Measurements from ENCODE around the gene PIK3AP1. TPM values are rescaled to one million over a fixed set of nuclear protein-coding genes. Genes with fewer than 3 reads are reported as not detected.

The PIK3AP1 gene
- total RNA-seq, 4 donors from 2014 or later, result 1.4 to 3.2 (median 2.8) TPM

DNA sequence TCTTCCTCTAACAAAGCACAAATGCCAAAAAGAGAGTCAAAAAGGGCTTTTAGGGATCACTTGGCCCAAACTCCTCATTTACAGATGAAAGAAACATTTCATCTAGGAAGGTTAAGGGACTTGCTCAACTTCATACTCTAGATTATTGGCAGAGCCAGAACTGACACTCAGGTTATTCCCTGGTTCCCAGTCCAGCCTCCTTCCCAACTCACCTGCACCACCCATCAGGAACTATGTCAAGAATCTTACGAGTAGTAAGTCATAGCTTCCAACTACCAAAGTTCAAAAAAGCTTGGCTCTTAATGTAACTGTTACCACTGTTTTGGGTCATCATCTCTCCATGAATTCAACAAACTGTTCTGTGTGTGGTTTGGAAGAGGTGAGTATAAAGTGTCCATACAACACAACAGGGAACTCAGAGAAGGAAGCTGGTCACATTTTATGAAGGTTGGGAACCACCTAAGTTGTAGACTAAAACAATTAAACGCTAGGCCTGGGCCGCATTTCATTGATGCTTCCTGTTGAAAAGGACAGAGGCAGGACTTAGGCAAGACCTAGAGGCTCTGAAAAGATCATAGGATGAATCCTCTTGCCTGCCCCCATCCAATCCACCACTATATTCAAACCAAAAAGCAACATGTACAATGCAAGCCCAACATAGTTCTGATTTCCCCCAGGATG is 9.1 kb downstream of the PIK3AP1 start:
- no peak overlapping the region for H3K4me3 ChIP-seq
- no peak for ATAC-seq
- H3K27me3 ChIP-seq, result no peaks in the 10 kb centered on the region
- in situ Hi-C loops (cut with MboI; ENCODE audit: low sequenced_read_pairs in 4 of 4), result no loop called here
- TF ChIP-seq POLR2A (IDR thresholded peaks at IDR 0.05), result no peak
- TF ChIP-seq, protein P1, sequence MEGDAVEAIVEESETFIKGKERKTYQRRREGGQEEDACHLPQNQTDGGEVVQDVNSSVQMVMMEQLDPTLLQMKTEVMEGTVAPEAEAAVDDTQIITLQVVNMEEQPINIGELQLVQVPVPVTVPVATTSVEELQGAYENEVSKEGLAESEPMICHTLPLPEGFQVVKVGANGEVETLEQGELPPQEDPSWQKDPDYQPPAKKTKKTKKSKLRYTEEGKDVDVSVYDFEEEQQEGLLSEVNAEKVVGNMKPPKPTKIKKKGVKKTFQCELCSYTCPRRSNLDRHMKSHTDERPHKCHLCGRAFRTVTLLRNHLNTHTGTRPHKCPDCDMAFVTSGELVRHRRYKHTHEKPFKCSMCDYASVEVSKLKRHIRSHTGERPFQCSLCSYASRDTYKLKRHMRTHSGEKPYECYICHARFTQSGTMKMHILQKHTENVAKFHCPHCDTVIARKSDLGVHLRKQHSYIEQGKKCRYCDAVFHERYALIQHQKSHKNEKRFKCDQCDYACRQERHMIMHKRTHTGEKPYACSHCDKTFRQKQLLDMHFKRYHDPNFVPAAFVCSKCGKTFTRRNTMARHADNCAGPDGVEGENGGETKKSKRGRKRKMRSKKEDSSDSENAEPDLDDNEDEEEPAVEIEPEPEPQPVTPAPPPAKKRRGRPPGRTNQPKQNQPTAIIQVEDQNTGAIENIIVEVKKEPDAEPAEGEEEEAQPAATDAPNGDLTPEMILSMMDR (IDR thresholded peaks at IDR 0.05 in 4 of 5, conservative IDR thresholded peaks at IDR 0.05 in 1 of 5), result no peak
- DNase-seq, result no peak
- intact Hi-C loops (cut with DNase I; ENCODE audit: low total_unique reads), result no loop called here
- no peaks in the 10 kb centered on the region for H3K36me3 ChIP-seq
- H3K4me1 ChIP-seq, result no peaks in the 10 kb centered on the region
- H3K27ac ChIP-seq, result no peak overlapping the region
- no peaks in the 10 kb centered on the region for H3K9me3 ChIP-seq

DNA sequence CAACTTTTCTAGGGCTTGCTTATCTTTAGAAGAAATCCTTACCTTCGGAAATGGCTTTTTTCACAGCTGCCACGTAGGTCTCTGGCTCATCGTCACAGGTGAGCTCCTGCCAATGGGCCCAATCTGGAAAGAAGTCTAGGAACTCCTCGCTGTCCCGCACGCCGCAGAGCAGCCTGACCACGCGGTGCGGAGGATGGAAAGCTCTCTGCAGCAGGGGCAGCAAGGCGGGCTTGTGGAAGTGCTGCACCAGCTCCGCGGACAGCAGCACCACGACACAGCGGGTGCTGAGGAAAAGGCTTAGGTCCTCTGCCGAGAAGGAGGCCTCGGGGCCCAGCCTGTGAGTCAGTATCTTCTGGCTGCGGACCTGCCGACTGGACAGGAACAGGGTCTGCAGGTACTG is 10.8 kb downstream of the PIK3AP1 start:
- intact Hi-C loops (cut with DNase I; ENCODE audit: low total_unique reads) (no loop called here), in situ Hi-C loops (cut with MboI; ENCODE audit: low sequenced_read_pairs in 4 of 4) (no loop called here)
- Histone ChIP-seq H3K36me3 (no peaks in the 10 kb centered on the region), H3K27ac (no peak overlapping the region), H3K4me3 (no peak overlapping the region), H3K27me3 (no peaks in the 10 kb centered on the region), H3K4me1 (no peaks in the 10 kb centered on the region), H3K9me3 (no peaks in the 10 kb centered on the region)
- no peak for ATAC-seq
- TF ChIP-seq, protein P1 (IDR thresholded peaks at IDR 0.05 in 4 of 5, conservative IDR thresholded peaks at IDR 0.05 in 1 of 5), result no peak
- TF ChIP-seq POLR2A (IDR thresholded peaks at IDR 0.05), result no peak
- DNase-seq, result no peak

- no peaks in the 10 kb centered on the region for H3K27me3 ChIP-seq
- intact Hi-C loops (cut with DNase I; ENCODE audit: low total_unique reads) (no loop called here), in situ Hi-C loops (cut with MboI; ENCODE audit: low sequenced_read_pairs in 4 of 4) (no loop called here)
- H3K4me3 ChIP-seq, result no peak overlapping the region
- no peaks in the 10 kb centered on the region for H3K9me3 ChIP-seq
- DNase-seq (no peak), ATAC-seq (no peak)
- no peaks in the 10 kb centered on the region for H3K36me3 ChIP-seq
- peak overlapping the region in 1 of 4 donors; percentile 14 for H3K27ac ChIP-seq
- H3K4me1 ChIP-seq, result no peaks in the 10 kb centered on the region
- TF ChIP-seq, protein P1 (IDR thresholded peaks at IDR 0.05 in 4 of 5, conservative IDR thresholded peaks at IDR 0.05 in 1 of 5), result no peak
- TF ChIP-seq POLR2A (IDR thresholded peaks at IDR 0.05), result no peak
These were observed 11.3 kb downstream of the PIK3AP1 start for GRCh38 chr10:96708996-96709395.

GRCh38 chr10:96708456-96708855 is 11.9 kb downstream of the PIK3AP1 start:
- DNase-seq, result no peak
- intact Hi-C loops (cut with DNase I; ENCODE audit: low total_unique reads), result no loop called here
- Histone ChIP-seq H3K27ac (peak overlapping the region in 1 of 4 donors; percentile 14), H3K36me3 (no peaks in the 10 kb centered on the region), H3K9me3 (no peaks in the 10 kb centered on the region), H3K4me3 (no peak overlapping the region), H3K27me3 (no peaks in the 10 kb centered on the region), H3K4me1 (no peaks in the 10 kb centered on the region)
- in situ Hi-C loops (cut with MboI; ENCODE audit: low sequenced_read_pairs in 4 of 4), result no loop called here
- no peak for TF ChIP-seq POLR2A (IDR thresholded peaks at IDR 0.05)
- TF ChIP-seq, protein P1 (IDR thresholded peaks at IDR 0.05 in 4 of 5, conservative IDR thresholded peaks at IDR 0.05 in 1 of 5), result no peak
- no peak for ATAC-seq

All from gastrocnemius medialis (tissue), 4 donors.